ENCODE measurements around the gene PCP4L1. TPM values are rescaled to one million over a fixed set of nuclear protein-coding genes. Genes with fewer than 3 reads are reported as not detected.
A peak's percentile ranks its signal among the peaks of the same experiment; 100 is the strongest.

Gene PCP4L1
- total and polyA plus RNA-seq, 9 donors: 0.69 to 20.2 (median 2.6) TPM

- no peaks in the 10 kb centered on the region for H3K27me3 ChIP-seq
- peak; percentile 74 to 85 (median 80) for DNase-seq
- no peak overlapping the region for H3K27ac ChIP-seq
These were observed 47.4 kb downstream of the PCP4L1 start for GRCh38 chr1:161305867-161306519.

DNA sequence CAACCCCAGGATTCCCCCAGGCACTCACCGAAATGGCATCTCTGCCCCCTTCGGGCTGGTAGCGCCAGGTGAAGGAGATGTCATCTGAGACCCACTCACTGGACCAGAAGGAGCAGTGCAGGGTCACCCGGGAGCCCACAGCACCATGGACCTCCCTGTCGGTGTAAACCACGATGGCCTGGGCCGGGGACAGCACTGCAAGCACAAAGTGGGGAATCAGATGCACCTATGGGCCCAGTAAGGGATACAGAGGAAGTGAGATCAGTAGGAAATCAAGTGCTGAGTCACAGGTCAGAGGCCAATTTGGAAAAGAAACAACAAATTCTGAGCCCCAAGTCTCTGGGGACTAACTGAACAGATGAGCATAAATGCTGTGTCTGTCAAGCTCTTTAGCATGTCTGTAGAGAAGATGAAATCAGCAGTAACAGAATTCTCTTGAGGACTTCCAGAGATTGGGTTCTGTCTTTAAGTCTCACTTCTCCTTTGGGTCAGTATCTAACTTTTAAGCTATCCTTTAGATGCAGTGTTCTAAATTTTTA lies 48.8 kb downstream of the PCP4L1 start:
- H3K9me3 ChIP-seq: no peaks in the 10 kb centered on the region

More at GRCh38 chr1:161305867-161306519, 47.4 kb downstream of the PCP4L1 start:
- TF ChIP-seq POLR2A (IDR thresholded peaks at IDR 0.05) (no peak), EP300 (IDR thresholded peaks at IDR 0.05) (no peak), CTCF (IDR thresholded peaks at IDR 0.05) (no peak)
- Histone ChIP-seq H3K9me3 (no peaks in the 10 kb centered on the region), H3K36me3 (no peaks in the 10 kb centered on the region), H3K4me3 (peak overlapping the region; percentile 74), H3K4me1 (ENCODE audit: insufficient read depth) (peaks cover 8% of the 10 kb centered on the region)
- 2 to 3% (median 3%) methylated on average over 27 to 31 of the region's 31 CpGs for WGBS, 3 donors
- intact Hi-C loops (cut with DNase I): loop anchor here in 1 of 4 donors (10.0 kb wide), 2 partner anchors 79 to 81 kb away; partner anchors contain the start of genes APOA2 and TOMM40L

DNA sequence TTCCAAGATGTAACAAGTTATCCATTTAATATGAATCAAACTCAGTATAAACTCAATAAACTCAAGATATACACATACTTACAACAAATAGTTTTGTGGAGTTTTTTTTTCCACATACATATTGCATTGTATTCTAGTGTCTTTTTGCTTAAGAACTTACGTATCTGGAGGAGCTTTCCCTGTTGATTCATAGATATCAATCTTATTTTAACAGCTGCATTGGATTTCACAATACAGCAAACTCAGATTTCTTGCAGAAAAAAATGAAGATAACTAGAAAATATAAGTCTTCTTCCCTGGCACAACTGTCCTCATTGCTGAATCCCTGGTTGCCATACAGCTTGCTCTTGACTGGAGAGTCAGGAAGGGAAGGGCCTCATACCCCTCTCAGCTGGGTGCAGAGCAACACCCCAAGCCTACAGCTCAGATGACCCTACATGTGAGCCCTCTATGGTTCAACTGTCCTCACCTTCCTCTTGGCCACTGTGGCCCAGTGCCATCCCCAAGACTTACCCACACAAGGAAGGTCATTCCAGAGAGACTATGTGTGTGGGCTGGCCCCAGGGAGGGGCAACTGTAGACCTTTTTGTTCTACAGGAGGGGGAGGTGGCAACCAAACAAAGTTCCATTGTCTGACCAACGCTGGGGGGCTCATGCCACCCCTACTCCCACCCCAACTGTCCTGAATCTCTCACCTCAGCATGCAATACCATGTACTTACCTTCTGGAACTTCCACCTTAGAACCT lies 49.5 kb downstream of the PCP4L1 start:
- 50 to 66% (median 63%) methylated on average over 2 of the region's 2 CpGs for WGBS, 3 donors
- peaks cover 8% of the 10 kb centered on the region for H3K4me1 ChIP-seq (ENCODE audit: insufficient read depth)
- no peaks in the 10 kb centered on the region for H3K9me3 ChIP-seq
- DNase-seq: no peak
- intact Hi-C loops (cut with DNase I): loop anchor here in 1 of 4 donors (10.0 kb wide), 2 partner anchors 77 to 83 kb away; partner anchors contain the start of genes APOA2 and TOMM40L
- H3K27me3 ChIP-seq: no peaks in the 10 kb centered on the region
- TF ChIP-seq EP300 (IDR thresholded peaks at IDR 0.05): no peak
- no peak for TF ChIP-seq POLR2A (IDR thresholded peaks at IDR 0.05)
- TF ChIP-seq CTCF (IDR thresholded peaks at IDR 0.05): no peak
- H3K36me3 ChIP-seq: no peaks in the 10 kb centered on the region
- H3K27ac ChIP-seq: no peak overlapping the region
- H3K4me3 ChIP-seq: no peak overlapping the region

More for the DNA sequence above, 48.8 kb downstream of the PCP4L1 start:
- H3K4me3 ChIP-seq: no peak overlapping the region
- peak in 1 of 5 donors; percentile 11 for DNase-seq
- 82 to 85% (median 84%) methylated on average over 7 of the region's 7 CpGs for WGBS, 3 donors
- no peaks in the 10 kb centered on the region for H3K36me3 ChIP-seq
- H3K4me1 ChIP-seq (ENCODE audit: insufficient read depth): peaks cover 8% of the 10 kb centered on the region
- H3K27me3 ChIP-seq: no peaks in the 10 kb centered on the region
- TF ChIP-seq POLR2A (IDR thresholded peaks at IDR 0.05): no peak
- no peak for TF ChIP-seq EP300 (IDR thresholded peaks at IDR 0.05)
- TF ChIP-seq CTCF (IDR thresholded peaks at IDR 0.05): no peak
- no peak overlapping the region for H3K27ac ChIP-seq
- intact Hi-C loops (cut with DNase I): loop anchor here in 1 of 4 donors (10.0 kb wide), 2 partner anchors 78 to 82 kb away; partner anchors contain the start of genes APOA2 and TOMM40L

DNA sequence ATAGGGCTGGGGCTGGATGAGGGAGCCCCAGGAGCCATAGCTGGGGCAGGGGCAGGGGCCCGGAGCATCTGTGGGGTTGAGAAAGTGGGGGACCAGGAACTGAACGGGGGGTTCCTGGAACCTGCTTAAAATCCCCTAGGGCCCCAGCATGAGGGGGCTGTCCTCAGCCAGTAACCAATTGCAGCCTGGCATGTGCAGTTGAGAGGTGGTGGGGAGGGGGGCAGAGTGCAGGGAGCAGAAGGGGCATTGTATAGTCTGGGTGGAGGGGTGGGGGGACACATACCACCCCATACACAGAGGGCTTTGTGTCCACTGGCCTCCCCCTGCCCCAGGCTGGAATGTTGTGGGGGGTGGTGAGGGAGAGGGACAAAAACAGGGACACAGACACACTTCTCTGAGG lies 51.3 kb downstream of the PCP4L1 start, which contains the start of gene MPZ:
Gene MPZ, minus strand, starts transcription at position 101 of the 400 bp plus-strand sequence. Its CDS starts 63 bp downstream, at position 38.
- H3K4me1 ChIP-seq (ENCODE audit: insufficient read depth): peaks cover 13% of the 10 kb centered on the region
- H3K27me3 ChIP-seq: no peaks in the 10 kb centered on the region
- no peak for TF ChIP-seq CTCF (IDR thresholded peaks at IDR 0.05)
- no peaks in the 10 kb centered on the region for H3K9me3 ChIP-seq
- WGBS, 3 donors: 47 to 60% (median 50%) methylated on average over 2 of the region's 2 CpGs
- H3K36me3 ChIP-seq: no peaks in the 10 kb centered on the region
- no peak for DNase-seq
- intact Hi-C loops (cut with DNase I): loop anchor here in 1 of 4 donors (10.0 kb wide), 2 partner anchors 75 to 85 kb away; partner anchors contain the start of genes APOA2 and TOMM40L
- H3K4me3 ChIP-seq: no peak within 1 kb of the TSS
- H3K27ac ChIP-seq: no peak within 1 kb of the TSS

All from ovary (tissue), 9 donors.